ENCODE data around the gene DISP1.
"Not testable (repeated sequence)": the region's sequence is repeated elsewhere in the genome, so short reads cannot be mapped to it uniquely, and the experiment has no call there.

The DISP1 gene

GRCh38 chr1:222792744-222793143, 22.1 kb upstream of the DISP1 start:
- peak; percentile 36 for DNase-seq (ENCODE audit: low spot score)

GRCh38 chr1:222794656-222795474, 20.0 kb upstream of the DISP1 start:
- no peak for DNase-seq (ENCODE audit: low spot score)

GRCh38 chr1:222798116-222798515, 16.7 kb upstream of the DISP1 start:
- DNase-seq (ENCODE audit: low spot score) = peak; percentile 31

- no peak for DNase-seq (ENCODE audit: low spot score)
Measured at GRCh38 chr1:222798975-222799374, 15.9 kb upstream of the DISP1 start.

- no peak for DNase-seq (ENCODE audit: low spot score)
Measured at GRCh38 chr1:222801067-222801466, 13.8 kb upstream of the DISP1 start.

- no peak for DNase-seq (ENCODE audit: low spot score)
Measured at GRCh38 chr1:222811671-222812070, 3.2 kb upstream of the DISP1 start.

- DNase-seq (ENCODE audit: low spot score) = no peak
Measured at GRCh38 chr1:222813866-222814535, 838 bp upstream of the DISP1 start.

- no peak for DNase-seq (ENCODE audit: low spot score)
Measured at GRCh38 chr1:222815440-222815765, 564 bp downstream of the DISP1 start.

GRCh38 chr1:222817529-222817928, 2.7 kb downstream of the DISP1 start:
- DNase-seq (ENCODE audit: low spot score) = peak; percentile 93

GRCh38 chr1:222818171-222818570, 3.3 kb downstream of the DISP1 start:
- no peak for DNase-seq (ENCODE audit: low spot score)

- DNase-seq (ENCODE audit: low spot score) = no peak
Measured at GRCh38 chr1:222820171-222820712, 5.4 kb downstream of the DISP1 start.

- DNase-seq (ENCODE audit: low spot score) = no peak
Measured at GRCh38 chr1:222821239-222821638, 6.4 kb downstream of the DISP1 start.

- no peak for DNase-seq (ENCODE audit: low spot score)
Measured at GRCh38 chr1:222823695-222824094, 8.9 kb downstream of the DISP1 start.

- no peak for DNase-seq (ENCODE audit: low spot score)
Measured at GRCh38 chr1:222824641-222825040, 9.8 kb downstream of the DISP1 start.

GRCh38 chr1:222828939-222829338, 14.1 kb downstream of the DISP1 start:
- DNase-seq (ENCODE audit: low spot score) = no peak

GRCh38 chr1:222829868-222830267, 15.0 kb downstream of the DISP1 start:
- no peak for DNase-seq (ENCODE audit: low spot score)

- no peak for DNase-seq (ENCODE audit: low spot score)
Measured at GRCh38 chr1:222833356-222833876, 18.6 kb downstream of the DISP1 start.

GRCh38 chr1:222843469-222844410, 28.9 kb downstream of the DISP1 start:
- DNase-seq (ENCODE audit: low spot score) = no peak

- DNase-seq (ENCODE audit: low spot score) = no peak
Measured at GRCh38 chr1:222844411-222844779, 29.6 kb downstream of the DISP1 start.

GRCh38 chr1:222845763-222846162, 30.9 kb downstream of the DISP1 start:
- no peak for DNase-seq (ENCODE audit: low spot score)

- not testable (repeated sequence) for DNase-seq (ENCODE audit: low spot score)
Measured at GRCh38 chr1:222850550-222850949, 35.7 kb downstream of the DISP1 start.

- DNase-seq (ENCODE audit: low spot score) = no peak
Measured at GRCh38 chr1:222852326-222852725, 37.5 kb downstream of the DISP1 start.
